GM12878 (cell line): ENCODE data around the gene DLX6. TPM values are rescaled to one million over a fixed set of nuclear protein-coding genes. Genes with fewer than 3 reads are reported as not detected.

Source experiments
- ATAC-seq: fragments of 200-7000 bp; cut with Tn5 transposase; 3 replicates; pipeline ENCODE4 v1.9.1; 2020; ENCODE audit warnings: mild to moderate bottlenecking, moderate library complexity
- BruUV-seq: library from RNA; stranded (reverse); fragments of 400-500 nt; replicated peaks from 2 replicates; lab custom pipeline; 2021; lab: Mats Ljungman, UMichigan
- CTCF ChIA-PET: fragments of 300-600 bp; sonication (Branson Sonifier 250); formaldehyde crosslinking; extraction: SDS; loops from one replicate; lab custom pipeline; 2021; ENCODE audit warnings: inconsistent platforms; lab: Yijun Ruan, JAX
- POLR2A ChIA-PET: fragments of 350-600 bp; formaldehyde crosslinking; extraction: SDS; loops from one replicate; lab custom pipeline; 2021; ENCODE audit warnings: inconsistent platforms; lab: Charles Lee
- RAD21 ChIA-PET: fragments of 300-600 bp; sonication (Branson Sonifier 250); formaldehyde crosslinking; loops from one replicate; lab custom pipeline; 2023; ENCODE audit warnings: antibody characterized with exemption; ENCODE audit not compliant: unreplicated experiment; lab: Charles Lee
- SMC1A ChIA-PET: fragments of 300-600 bp; sonication (Branson Sonifier 250); formaldehyde crosslinking; loops from one replicate; lab custom pipeline; 2023; ENCODE audit not compliant: unreplicated experiment, uncharacterized antibody; lab: Charles Lee
- DNase-seq: peaks from one replicate; pipeline ENCODE4 v3.0.0-alpha.2; 2011; ENCODE audit warnings: low read depth, low spot score
- FAIRE-seq: peaks from 3 replicates; lab custom pipeline; 2011; peaks lifted over from hg19 to GRCh38; lab: Jason Lieb, UNC
- H2AFZ ChIP-seq: 2 replicates; pipeline ENCODE4 v1.6.0; 2011; ENCODE audit warnings: low read depth, low read length, control low read depth; ENCODE audit not compliant: control insufficient read depth
- H3K27ac ChIP-seq: 2 replicates; pipeline ENCODE4 v1.5.1; 2011; ENCODE audit warnings: control low read depth; ENCODE audit not compliant: control insufficient read depth, insufficient read depth
- H3K27me3 ChIP-seq, 2 experiments: replicated peaks in 1 of 2; 2 replicates each; pipeline versions ENCODE4 v1.6.0 to v1.6.1; 2011; ENCODE audit warnings: low read length in 1 of 2; ENCODE audit not compliant: control insufficient read depth in 2 of 2, insufficient read depth in 2 of 2
- H3K36me3 ChIP-seq, 2 experiments: 2 replicates each; pipeline ENCODE4 v1.5.1; 2011; ENCODE audit warnings: low read length in 1 of 2; ENCODE audit not compliant: control insufficient read depth in 2 of 2, insufficient read depth in 2 of 2
- H3K4me1 ChIP-seq: 2 replicates; pipeline ENCODE4 v1.6.1; 2011; ENCODE audit warnings: mild to moderate bottlenecking, low read length, moderate library complexity, mixed read lengths; ENCODE audit not compliant: control insufficient read depth, insufficient read depth
- H3K4me2 ChIP-seq: 2 replicates; pipeline ENCODE4 v1.6.0; 2011; ENCODE audit warnings: control low read depth; ENCODE audit not compliant: control insufficient read depth, insufficient read depth
- H3K4me3 ChIP-seq: fragments of 200-600 bp; sonication (generic); 2 replicates; pipeline ENCODE4 v1.5.1; 2016
- H3K79me2 ChIP-seq: 2 replicates; pipeline ENCODE4 v1.6.0; 2011; ENCODE audit warnings: low read length; ENCODE audit not compliant: control insufficient read depth, insufficient read depth
- H3K9ac ChIP-seq: 2 replicates; pipeline ENCODE4 v1.8.0; 2011; ENCODE audit warnings: low read length, control low read depth, mixed read lengths; ENCODE audit not compliant: control insufficient read depth, insufficient read depth
- H3K9me3 ChIP-seq: replicated peaks from 3 replicates; pipeline ENCODE4 v1.5.1; 2011; ENCODE audit warnings: mild to moderate bottlenecking, low read length; ENCODE audit not compliant: control insufficient read depth, insufficient read depth
- H4K20me1 ChIP-seq: 2 replicates; pipeline ENCODE4 v1.6.0; 2011; ENCODE audit not compliant: control insufficient read depth, insufficient read depth
- BCL3 ChIP-seq: IDR thresholded peaks from 2 replicates; pipeline ENCODE4 v1.6.1; 2011; ENCODE audit warnings: borderline replicate concordance, low read depth, mild to moderate bottlenecking, moderate library complexity, low read length; ENCODE audit not compliant: insufficient read depth, poor library complexity, severe bottlenecking
- CBX5 ChIP-seq: sonication (generic); IDR thresholded peaks from 2 replicates; pipeline ENCODE4 v1.6.1; 2016; ENCODE audit warnings: low read depth, moderate library complexity, mild to moderate bottlenecking, inconsistent platforms
- CHD2 ChIP-seq: IDR thresholded peaks from 2 replicates; pipeline ENCODE4 v1.6.1; 2011; ENCODE audit warnings: low read depth, low read length, improper control_type of control experiment, borderline replicate concordance
- NFXL1 ChIP-seq: fragments of 450-650 bp; IDR thresholded peaks from 2 replicates; pipeline ENCODE4 v1.6.1; 2017; ENCODE audit warnings: antibody characterized with exemption, mild to moderate bottlenecking, borderline replicate concordance
- SREBF2 ChIP-seq: IDR thresholded peaks from 2 replicates; pipeline ENCODE4 v1.6.1; 2012; ENCODE audit warnings: mild to moderate bottlenecking, low read length
- WGBS: methylation state at CpG from one replicate; pipeline ENCODE4 v1.1.6; 2016; ENCODE audit warnings: low lambda C conversion rate; ENCODE audit not compliant: insufficient replicate concordance, insufficient coverage; ENCODE audit errors: missing lambda C conversion rate; 5-methylcytosine and 5-hydroxymethylcytosine counted together
- in situ Hi-C: fragments of 300-500 bp; cut with MboI; formaldehyde crosslinking; loops from 9 replicates; pipeline ENCODE4 v1.14.3; 2018; ENCODE audit warnings: mixed read lengths
- intact Hi-C: fragments of 100-400 bp; cut with micrococcal nuclease; formaldehyde crosslinking; loops from one replicate; pipeline ENCODE4 v1.14.2; 2022; ENCODE audit not compliant: unreplicated experiment
- polyA plus RNA-seq, 11 experiments: library from polyadenylated mRNA; depleted of rRNA in 4 of 11; unstranded in 6 of 11; stranded (reverse) in 5 of 11; fragments of >200 nt; fragmentation: Nextera tagmentation in 4 of 11; fragmentation: Illumina TruSeq in 1 of 11; extraction: Ambion mirVana in 4 of 11; extraction: Trizol in 1 of 11; gene quantifications; 1 replicate in 1 of 11; 2 replicates in 10 of 11; pipeline versions ENCODE4 v1.2.1 to v1.2.3, GENCODE V29; 2011 to 2016; ENCODE audit warnings: inconsistent platforms in 2 of 11, missing spikeins in 2 of 11, low read depth in 1 of 11
- total RNA-seq, 4 experiments: library from RNA; depleted of rRNA in 3 of 4; stranded (reverse); fragments of >200 nt in 3 of 4; fragmentation: Illumina TruSeq in 1 of 4; extraction: Trizol in 1 of 4; gene quantifications; 2 replicates each; pipeline versions ENCODE4 v1.2.1 to v1.2.3, GENCODE V29; 2013 to 2021

The DLX6 gene
- total and polyA plus RNA-seq, 10 of the 15 experiments (the other 5 are each of a cell fraction or from before 2014, with no cell fraction given): not detected

DNA sequence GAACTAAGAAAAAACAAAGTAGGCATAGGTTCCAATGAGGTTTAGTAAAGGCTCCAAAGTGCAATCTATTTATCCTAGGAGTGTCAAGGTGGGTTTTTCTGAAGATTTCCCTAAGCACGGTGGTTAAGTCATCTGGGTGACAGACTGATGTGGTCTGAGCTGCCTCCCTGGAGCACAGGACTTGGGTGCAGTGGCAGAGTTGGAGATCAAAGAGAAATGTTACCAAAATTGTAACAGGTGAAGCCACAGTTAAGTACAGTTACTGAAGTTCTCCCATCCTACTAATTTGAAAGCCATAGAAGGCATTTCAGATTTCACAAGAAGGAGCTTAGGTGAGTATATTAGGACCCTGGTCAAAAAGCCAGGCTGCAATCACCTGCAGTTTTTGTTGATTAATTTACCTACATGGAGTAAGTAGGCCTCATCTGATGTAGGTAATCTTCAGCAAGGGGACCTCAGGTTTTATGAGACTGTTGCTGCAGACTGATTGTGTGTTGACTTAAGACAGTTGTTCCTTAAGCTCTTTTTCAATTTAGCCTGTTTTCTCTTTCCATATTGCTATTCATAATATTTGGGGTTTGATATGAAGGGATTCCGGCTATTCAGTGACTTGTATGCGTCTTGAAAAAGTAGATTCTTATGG is 3.0 kb downstream of the DLX6 start:
- POLR2A ChIA-PET: no interaction called here
- H4K20me1 ChIP-seq: no peaks in the 10 kb centered on the region
- H3K36me3 ChIP-seq: no peaks in the 10 kb centered on the region
- DNase-seq (no peak), ATAC-seq (no peak), FAIRE-seq (no peak)
- H2AFZ ChIP-seq: no peak overlapping the region
- WGBS: 41% methylated on average over 3 of the region's 3 CpGs
- in situ Hi-C loops: no loop called here
- H3K27ac ChIP-seq: no peak overlapping the region
- no peak overlapping the region for H3K9ac ChIP-seq
- intact Hi-C loops: no loop called here
- no peak overlapping the region for H3K4me2 ChIP-seq
- H3K79me2 ChIP-seq: no peaks in the 10 kb centered on the region
- SMC1A ChIA-PET: no interaction called here
- no TSS peak for BruUV-seq
- peaks cover 2% of the 10 kb centered on the region; the same call in 2 of the 3 replicates for H3K9me3 ChIP-seq
- TF ChIP-seq CBX5 (no peak), BCL3 (no peak), CHD2 (no peak), SREBF2 (no peak), NFXL1 (no peak)
- CTCF ChIA-PET: interaction anchor here (1.5 kb wide), 1 partner anchor 19 kb away, joined by 5 read pairs; no protein-coding TSS in a partner anchor
- no peak overlapping the region for H3K4me3 ChIP-seq
- no peaks in the 10 kb centered on the region for H3K4me1 ChIP-seq
- peaks cover 10 to 26% of the 10 kb centered on the region in 2 experiments; a peak in 3 of 4 replicates for H3K27me3 ChIP-seq
- RAD21 ChIA-PET: no interaction called here
